IMR-90 (cell line): Measurements from ENCODE around the gene RPS10. TPM values are rescaled to one million over a fixed set of nuclear protein-coding genes. Genes with fewer than 3 reads are reported as not detected.

Experiments
- ATAC-seq: fragments of 200-7000 bp; cut with Tn5 transposase; 2 replicates; pipeline ENCODE4 v1.9.1; 2020; ENCODE audit warnings: low read depth, mild to moderate bottlenecking, moderate library complexity
- BruUV-seq: library from RNA; stranded (reverse); fragments of 400-500 nt; replicated peaks from 2 replicates; lab custom pipeline; 2021; lab: Mats Ljungman, UMichigan
- CTCF ChIA-PET: fragments of 300-600 bp; formaldehyde crosslinking; extraction: SDS; loops from one replicate; lab custom pipeline; 2021; ENCODE audit warnings: antibody characterized with exemption; lab: Yijun Ruan, JAX
- POLR2A ChIA-PET: fragments of 300-600 bp; sonication (Branson Sonifier 250); formaldehyde crosslinking; loops from one replicate; lab custom pipeline; 2022; ENCODE audit warnings: antibody characterized with exemption; ENCODE audit not compliant: unreplicated experiment; lab: Charles Lee
- DNase-seq: peaks from one replicate; pipeline ENCODE4 v3.0.0; 2013
- H2AFZ ChIP-seq: replicated peaks from 2 replicates; pipeline ENCODE3; 2013; ENCODE audit warnings: low read length, mild to moderate bottlenecking; ENCODE audit not compliant: poor library complexity
- H2AK5ac ChIP-seq: 2 replicates; pipeline ENCODE4 v1.6.1; 2013; ENCODE audit warnings: low read depth, low read length, inconsistent platforms
- H2AK9ac ChIP-seq: replicated peaks from 2 replicates; pipeline ENCODE3; 2013; ENCODE audit warnings: mild to moderate bottlenecking, low read depth, low read length, moderate library complexity; ENCODE audit not compliant: poor library complexity
- H2BK120ac ChIP-seq: 2 replicates; pipeline ENCODE4 v1.6.1; 2013; ENCODE audit warnings: low read depth, low read length, inconsistent platforms
- H2BK15ac ChIP-seq: 3 replicates; pipeline ENCODE4 v1.6.1; 2013; ENCODE audit warnings: low read depth, low read length, inconsistent platforms
- H2BK20ac ChIP-seq: 2 replicates; pipeline ENCODE4 v1.6.1; 2013; ENCODE audit warnings: low read depth, mild to moderate bottlenecking, inconsistent platforms, low read length, moderate library complexity
- H2BK5ac ChIP-seq: 2 replicates; pipeline ENCODE4 v1.6.1; 2013; ENCODE audit warnings: mild to moderate bottlenecking, low read depth, low read length, inconsistent platforms; ENCODE audit not compliant: poor library complexity, severe bottlenecking
- H3K14ac ChIP-seq: replicated peaks from 2 replicates; pipeline ENCODE4 v1.6.1; 2013; ENCODE audit warnings: low read depth, low read length, inconsistent platforms
- H3K18ac ChIP-seq: 2 replicates; pipeline ENCODE4 v1.6.1; 2013; ENCODE audit warnings: low read depth, low read length, control low read depth
- H3K23ac ChIP-seq: 2 replicates; pipeline ENCODE4 v1.6.1; 2013; ENCODE audit warnings: low read depth, low read length, inconsistent platforms
- H3K27ac ChIP-seq: 2 replicates; pipeline ENCODE4 v1.5.1; 2013; ENCODE audit warnings: mild to moderate bottlenecking, control low read depth, low read length; ENCODE audit not compliant: insufficient read depth
- H3K27me3 ChIP-seq: 2 replicates; pipeline ENCODE4 v1.6.1; 2013; ENCODE audit warnings: low read length; ENCODE audit not compliant: control insufficient read depth, insufficient read depth
- H3K36me3 ChIP-seq: 2 replicates; pipeline ENCODE4 v1.6.1; 2013; ENCODE audit warnings: low read length, mixed read lengths; ENCODE audit not compliant: control insufficient read depth, insufficient read depth
- H3K4ac ChIP-seq: 2 replicates; pipeline ENCODE4 v1.6.1; 2013; ENCODE audit warnings: low read depth, low read length, inconsistent platforms
- H3K4me1 ChIP-seq: 2 replicates; pipeline ENCODE4 v1.6.1; 2013; ENCODE audit warnings: low read length, mixed read lengths; ENCODE audit not compliant: control insufficient read depth, insufficient read depth
- H3K4me2 ChIP-seq: 2 replicates; pipeline ENCODE4 v1.6.1; 2013; ENCODE audit warnings: low read depth, mild to moderate bottlenecking, control low read depth, low read length, moderate library complexity
- H3K4me3 ChIP-seq: 2 replicates; pipeline ENCODE4 v1.5.1; 2013; ENCODE audit warnings: low read depth, mild to moderate bottlenecking, control low read depth, low read length, moderate library complexity; ENCODE audit not compliant: insufficient read depth
- H3K56ac ChIP-seq: 2 replicates; pipeline ENCODE4 v1.6.1; 2013; ENCODE audit warnings: low read length, inconsistent platforms; ENCODE audit not compliant: insufficient read depth; ENCODE audit errors: extremely low read depth
- H3K79me1 ChIP-seq, 2 experiments: 2 replicates each; pipeline ENCODE4 v1.6.1; 2013; ENCODE audit warnings: low read length in 2 of 2, inconsistent platforms in 1 of 2, low read depth in 1 of 2
- H3K9ac ChIP-seq: 2 replicates; pipeline ENCODE4 v1.6.1; 2013; ENCODE audit warnings: low read depth, low read length, control low read depth
- H3K9me1 ChIP-seq: 2 replicates; pipeline ENCODE4 v1.6.1; 2013; ENCODE audit warnings: low read length, inconsistent platforms; ENCODE audit not compliant: insufficient read depth
- H3K9me3 ChIP-seq: 2 replicates; pipeline ENCODE4 v1.6.1; 2013; ENCODE audit warnings: low read length; ENCODE audit not compliant: control insufficient read depth, insufficient read depth
- H4K20me1 ChIP-seq: 2 replicates; pipeline ENCODE4 v1.6.1; 2013; ENCODE audit warnings: low read length, inconsistent platforms; ENCODE audit not compliant: insufficient read depth
- H4K5ac ChIP-seq: 2 replicates; pipeline ENCODE4 v1.6.1; 2013; ENCODE audit warnings: mild to moderate bottlenecking, low read depth, low read length, control low read depth
- H4K8ac ChIP-seq, 2 experiments: 2 replicates each; pipeline ENCODE4 v1.6.1; 2013; ENCODE audit warnings: low read depth in 2 of 2, low read length in 2 of 2, control low read depth in 1 of 2, inconsistent platforms in 1 of 2
- H4K91ac ChIP-seq: 2 replicates; pipeline ENCODE4 v1.6.1; 2013; ENCODE audit warnings: low read depth, low read length, inconsistent platforms; ENCODE audit not compliant: insufficient read depth
- ELK1 ChIP-seq: fragments of 150-350 bp; IDR thresholded peaks from 2 replicates; pipeline ENCODE4 v1.6.1; 2016; ENCODE audit warnings: low read depth, mild to moderate bottlenecking, low read length, moderate library complexity, borderline replicate concordance
- FOS ChIP-seq: fragments of 150-350 bp; IDR thresholded peaks from 2 replicates; pipeline ENCODE4 v1.6.1; 2016; ENCODE audit warnings: low read depth, low read length
- MAFK ChIP-seq: IDR thresholded peaks from 2 replicates; pipeline ENCODE4 v1.6.1; 2012; ENCODE audit warnings: low read depth, low read length, improper control_type of control experiment
- MXI1 ChIP-seq: IDR thresholded peaks from 2 replicates; pipeline ENCODE4 v1.6.1; 2012; ENCODE audit warnings: low read depth, mild to moderate bottlenecking, low read length, moderate library complexity, borderline replicate concordance
- NFE2L2 ChIP-seq: fragments of 150-350 bp; IDR thresholded peaks from 2 replicates; pipeline ENCODE4 v1.6.1; 2016; ENCODE audit warnings: low read depth, mild to moderate bottlenecking, low read length
- POLR2A ChIP-seq: IDR thresholded peaks from 2 replicates; pipeline ENCODE4 v1.6.1; 2012; ENCODE audit warnings: mild to moderate bottlenecking, low read depth, low read length
- RCOR1 ChIP-seq: IDR thresholded peaks from 2 replicates; pipeline ENCODE4 v1.6.1; 2012; ENCODE audit warnings: mild to moderate bottlenecking, low read length, improper control_type of control experiment; ENCODE audit not compliant: insufficient replicate concordance
- SMC3 ChIP-seq: fragments of 150-350 bp; IDR thresholded peaks from 2 replicates; pipeline ENCODE4 v1.6.1; 2016; ENCODE audit warnings: low read depth, mild to moderate bottlenecking, antibody characterized with exemption, low read length, moderate library complexity
- WGBS, 2 experiments: methylation state at CpG; one replicate each; pipeline versions ENCODE4 v1.1.5 to v1.1.7; 2013; ENCODE audit warnings: missing lambda C conversion rate in 2 of 2; ENCODE audit not compliant: insufficient read length in 1 of 2; ENCODE audit errors: extremely low coverage in 2 of 2; 5-methylcytosine and 5-hydroxymethylcytosine counted together
- dilution Hi-C: fragments of 300-500 bp; cut with HindIII; formaldehyde crosslinking; loops from one replicate; pipeline ENCODE4 v1.14.3; 2018; ENCODE audit warnings: low sequenced_read_pairs; ENCODE audit not compliant: unreplicated experiment
- in situ Hi-C: fragments of 300-500 bp; cut with MboI; formaldehyde crosslinking; loops from 3 replicates; pipeline ENCODE4 v1.14.3; 2019; ENCODE audit warnings: low sequenced_read_pairs, inconsistent platforms, mixed read lengths
- intact Hi-C: fragments of 100-400 bp; cut with micrococcal nuclease; formaldehyde crosslinking; loops from 2 replicates; pipeline ENCODE4 v1.10.0; 2022
- polyA plus RNA-seq, 3 experiments: library from polyadenylated mRNA; depleted of rRNA; stranded (reverse); fragments of >200 nt; gene quantifications; 2 replicates each; pipeline ENCODE4 v1.2.3, GENCODE V29; 2012; ENCODE audit warnings: low replicate concordance in 1 of 3
- total RNA-seq: library from RNA; depleted of rRNA; stranded (reverse); fragments of >200 nt; gene quantifications from 2 replicates; pipeline ENCODE4 v1.2.3, GENCODE V29; 2012

Gene RPS10
- total and polyA plus RNA-seq, 2 of the 4 experiments (the other 2 are of a cell fraction): 5,462 to 5,584 TPM

- Histone ChIP-seq H3K4me2 (no peak overlapping the region), H2BK15ac (no peak overlapping the region), H3K14ac (no peak overlapping the region), H2BK20ac (no peak overlapping the region), H3K9ac (no peak overlapping the region), H3K56ac (no peak overlapping the region), H3K9me3 (no peaks in the 10 kb centered on the region), H2AFZ (no peak overlapping the region), H2BK5ac (no peak overlapping the region), H4K8ac (no peak overlapping the region), H2AK5ac (no peak overlapping the region), H3K4me1 (peaks cover 2% of the 10 kb centered on the region; the same call in 1 of the 2 replicates), H3K18ac (no peak overlapping the region), H2AK9ac (no peak overlapping the region), H4K20me1 (peaks cover 58% of the 10 kb centered on the region), H2BK120ac (no peak overlapping the region), H3K23ac (no peak overlapping the region), H3K4ac (no peak overlapping the region), H4K91ac (no peak overlapping the region), H3K4me3 (no peak overlapping the region), H3K27ac (no peak overlapping the region), H3K27me3 (no peaks in the 10 kb centered on the region), H4K5ac (no peak overlapping the region), H3K36me3 (0 out of 2 replicates have a peak, but pooled peaks cover 2% of the 10 kb centered on the region), H3K9me1 (peaks cover 14% of the 10 kb centered on the region), H3K79me1 (peaks cover 42 to 81% of the 10 kb centered on the region in 2 experiments)
- ATAC-seq: no peak
- no peak for DNase-seq
- CTCF ChIA-PET: no interaction called here
- POLR2A ChIA-PET: no interaction called here
- intact Hi-C loops (no loop called here), dilution Hi-C loops (no loop called here), in situ Hi-C loops (no loop called here)
- TF ChIP-seq SMC3: no peak
- TF ChIP-seq MXI1: no peak
- TF ChIP-seq FOS: no peak
- TF ChIP-seq MAFK: no peak
- TF ChIP-seq ELK1: no peak
- TF ChIP-seq NFE2L2: no peak
- no peak for TF ChIP-seq RCOR1
- TF ChIP-seq POLR2A: no peak
- no TSS peak for BruUV-seq
- 93% methylated on average over 2 of the region's 4 CpGs; no CpG with 5 or more reads in 1 of the 2 experiments for WGBS, 2 experiments
These were observed 51.4 kb downstream of the RPS10 start for GRCh38 chr6:34374508-34374907.
